SK-N-DZ (cell line): Measurements from ENCODE around the gene SUN2.

ENCODE experiments used
- DNase-seq: peaks from one replicate; pipeline ENCODE4 v3.0.0-alpha.2; 2015; ENCODE audit warnings: low spot score
- small RNA-seq, 2 experiments: library from RNA; depleted of rRNA; stranded (forward); fragments of <200 nt; gene quantifications; one replicate each; pipeline ENCODE3, GENCODE V24; 2014

The SUN2 gene

DNA sequence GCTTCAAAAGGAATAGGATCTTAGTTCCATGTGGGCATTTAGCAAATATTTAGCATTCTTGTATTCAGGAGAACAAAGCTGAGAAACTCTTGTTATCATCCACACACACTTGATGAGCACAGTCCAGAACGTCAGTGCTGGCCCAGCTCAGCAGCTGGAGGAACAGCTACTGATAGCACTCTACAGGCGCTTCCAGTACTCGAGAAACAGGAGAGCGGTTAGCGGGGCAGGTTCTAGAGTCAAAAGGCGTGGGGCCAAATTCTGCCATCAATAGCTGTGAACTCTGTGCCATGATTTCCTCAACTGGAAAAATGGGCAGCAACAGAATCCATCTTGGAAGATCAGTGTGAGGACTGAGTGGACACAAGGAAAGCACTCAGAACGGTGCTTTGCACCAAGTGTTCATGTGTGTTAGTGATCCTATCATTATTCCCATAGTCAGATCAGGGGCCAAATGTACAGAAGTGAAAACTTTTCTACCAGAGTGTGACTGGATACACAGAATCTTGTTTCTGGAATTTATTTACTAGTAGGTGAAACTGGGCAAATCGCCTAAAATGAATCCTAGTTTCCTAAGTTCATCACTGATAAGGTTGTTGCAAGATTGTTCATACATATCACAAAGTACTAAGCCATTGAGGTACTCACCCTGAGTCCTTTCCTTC lies 58.2 kb downstream of the SUN2 start:
- no peak for DNase-seq

DNA sequence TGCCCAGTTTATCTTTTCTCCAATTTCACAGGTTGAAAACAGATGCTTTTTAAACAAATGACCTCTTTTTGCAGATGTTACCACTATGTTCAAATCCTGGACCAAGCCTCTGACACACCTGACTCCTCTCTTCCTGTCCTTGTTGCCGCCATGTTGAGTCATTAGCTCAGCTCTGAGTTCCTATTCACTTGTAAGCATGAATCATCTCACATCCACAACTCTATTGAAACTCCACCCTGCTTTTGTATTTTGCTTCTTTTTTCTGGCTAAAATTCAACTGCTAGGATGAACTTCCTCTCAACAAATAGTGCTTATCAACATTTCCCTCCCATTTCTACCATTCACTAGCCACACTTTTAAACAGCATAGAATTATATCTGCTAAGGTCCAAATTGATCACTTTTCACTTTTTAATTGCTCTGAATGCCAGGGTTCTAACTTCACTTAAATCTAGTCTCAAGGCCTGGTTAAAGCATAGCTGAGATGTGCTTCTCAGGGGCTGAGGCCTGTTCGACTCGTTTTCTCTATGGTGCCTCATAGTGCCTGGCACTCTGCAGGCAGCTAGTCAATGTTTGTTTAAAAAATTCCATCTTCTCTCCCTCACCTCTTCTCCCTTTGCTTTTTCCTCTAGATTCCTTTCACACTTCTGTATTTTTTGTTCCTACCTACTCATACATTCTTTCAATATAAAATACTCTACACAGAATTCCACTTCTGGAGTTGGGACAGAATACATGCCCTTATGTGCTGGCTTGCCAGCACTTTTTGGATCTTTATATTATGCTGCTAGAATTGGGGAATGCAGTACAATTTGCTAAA lies 59.0 kb downstream of the SUN2 start:
- DNase-seq = no peak

DNA sequence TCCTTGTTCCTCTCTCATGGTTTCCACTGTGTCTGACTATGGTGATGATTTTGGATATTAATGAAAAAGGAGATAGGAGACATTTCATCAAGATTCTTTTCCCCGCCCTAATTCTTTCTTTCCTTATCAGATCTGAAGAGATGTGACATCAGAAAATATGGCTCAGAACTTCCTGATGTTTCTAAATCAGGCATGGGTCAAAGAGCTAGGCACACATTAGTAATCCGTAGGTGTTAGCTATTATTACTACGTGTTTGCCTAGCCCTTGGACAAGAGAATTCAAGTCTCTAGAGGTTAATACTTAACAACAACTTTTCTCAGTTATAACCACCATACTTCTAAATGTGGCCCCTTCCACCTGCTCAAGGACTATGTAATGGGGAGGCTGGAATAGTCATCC lies 60.9 kb downstream of the SUN2 start:
- DNase-seq = no peak

DNA sequence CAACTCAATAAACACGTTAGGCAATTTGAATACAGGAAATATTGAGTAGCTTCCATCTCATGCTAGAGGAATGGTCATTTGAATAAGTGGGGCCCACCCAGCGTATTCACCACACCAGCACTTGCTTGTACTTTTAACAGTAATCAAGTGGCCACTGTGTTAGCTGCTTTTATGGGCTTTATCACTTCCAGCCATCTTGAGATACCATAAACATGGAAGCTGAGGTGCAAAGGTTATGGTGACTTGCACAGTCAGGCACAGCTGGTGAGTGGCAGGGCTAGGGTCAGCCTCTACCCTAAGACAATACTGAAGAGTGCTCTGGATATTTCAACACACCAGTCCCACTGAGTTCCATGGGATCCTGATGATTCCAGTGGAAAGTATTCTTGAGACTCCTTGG lies 61.7 kb downstream of the SUN2 start:
- DNase-seq = no peak

DNA sequence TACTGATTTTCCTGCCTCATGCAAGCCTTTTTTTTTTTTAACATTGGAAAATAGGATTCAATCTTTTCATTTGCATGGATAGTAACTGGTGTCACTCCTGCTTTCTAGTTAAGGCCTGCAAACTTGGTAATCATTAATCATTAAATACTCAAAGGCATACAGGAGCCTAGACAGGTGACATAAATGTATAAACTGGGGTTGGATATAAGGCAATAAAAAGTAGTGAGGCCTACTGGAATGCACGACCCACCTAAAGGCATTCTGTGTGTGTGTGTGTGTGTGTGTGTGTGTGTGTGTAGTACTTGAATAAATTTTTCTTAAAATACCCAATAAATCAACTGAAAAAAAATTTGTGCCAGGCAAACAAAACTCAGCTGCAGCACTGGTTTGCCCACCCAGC lies 66.1 kb downstream of the SUN2 start:
- no peak for DNase-seq

DNA sequence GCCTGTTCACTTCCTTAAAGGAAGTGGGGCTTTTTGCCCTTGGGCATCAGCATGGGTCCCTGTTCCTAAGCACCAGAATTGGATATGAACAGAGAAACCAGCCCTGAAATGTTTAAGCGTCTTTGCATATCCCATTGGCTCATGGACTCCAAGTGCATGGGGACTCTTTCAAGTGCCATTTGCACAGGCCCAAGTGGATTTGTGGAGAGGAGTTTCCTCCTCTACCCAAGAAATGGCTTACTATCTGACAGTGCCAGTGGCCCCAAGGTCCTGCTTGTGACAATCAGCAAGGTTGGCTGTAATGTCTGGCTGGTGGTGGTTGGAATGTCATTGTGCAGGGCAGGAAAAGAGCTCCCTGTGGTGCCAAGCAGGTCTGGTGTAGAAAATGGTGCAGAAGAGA lies 70.0 kb downstream of the SUN2 start:
- no peak for DNase-seq

DNA sequence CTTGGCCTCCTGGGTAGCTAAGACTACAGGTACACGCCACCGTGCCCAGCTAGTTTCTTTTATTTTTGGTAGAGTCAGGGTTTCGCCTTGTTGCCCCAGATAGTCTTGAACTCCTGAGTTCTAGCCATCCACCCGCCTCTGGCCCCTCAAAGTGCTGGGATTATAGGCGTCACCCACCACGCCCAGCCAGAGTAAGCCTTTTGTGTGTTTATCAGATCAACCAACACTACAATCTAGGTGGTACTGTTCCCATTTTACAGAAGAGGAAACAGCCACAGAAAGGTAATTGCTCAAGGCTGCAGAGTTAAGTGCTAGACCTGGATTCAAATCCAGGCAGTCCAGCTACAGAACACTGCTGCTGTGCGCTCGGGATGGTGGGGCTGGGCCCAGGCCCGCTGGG lies 70.9 kb downstream of the SUN2 start:
- DNase-seq = no peak

Small RNAs within 50 kb of the gene (small RNA-seq; reads per million reads assigned to genes)
- 0 reads per million in 2 experiments for gene AL021707.8
